Myocyte (in vitro differentiated cells): ENCODE measurements around the gene TSPEAR. TPM values are rescaled to one million over a fixed set of nuclear protein-coding genes. Genes with fewer than 3 reads are reported as not detected.
A peak's percentile ranks its signal among the peaks of the same experiment; 100 is the strongest.

ENCODE experiments used
- DNase-seq: peaks from one replicate; pipeline ENCODE4 v3.0.0-alpha.2; 2012; ENCODE audit warnings: low read depth
- total RNA-seq: library from RNA; depleted of rRNA; stranded (reverse); fragments of >200 nt; gene quantifications from 2 replicates; pipeline ENCODE4 v1.2.3, GENCODE V29; 2014

Gene TSPEAR
- total RNA-seq, 1 donor from 2014 or later: not detected

GRCh38 chr21:44741921-44742320 is 30.5 kb upstream of the TSPEAR start:
- DNase-seq: no peak

- no peak for DNase-seq
Observed at GRCh38 chr21:44740742-44741141, 29.4 kb upstream of the TSPEAR start.

DNA sequence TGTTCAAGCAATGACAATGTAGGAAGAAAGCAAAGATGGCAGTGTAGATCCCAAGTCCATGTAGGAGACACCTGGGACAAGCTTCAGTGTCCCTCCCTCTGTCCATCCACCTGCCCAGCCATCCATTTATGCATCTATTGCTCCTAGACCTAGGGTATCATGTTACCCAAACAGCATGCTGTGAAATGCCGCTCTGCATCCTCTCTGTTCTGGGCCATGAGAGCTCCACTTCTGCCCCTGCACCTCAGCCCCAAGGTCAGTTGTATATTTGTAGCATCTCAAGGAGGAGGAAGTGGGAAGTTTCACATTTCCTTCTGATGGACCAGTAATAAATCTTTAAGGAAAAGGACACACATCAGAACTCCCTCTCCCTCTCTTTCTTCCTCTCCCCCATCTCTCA is 27.9 kb upstream of the TSPEAR start:
- DNase-seq: no peak

DNA sequence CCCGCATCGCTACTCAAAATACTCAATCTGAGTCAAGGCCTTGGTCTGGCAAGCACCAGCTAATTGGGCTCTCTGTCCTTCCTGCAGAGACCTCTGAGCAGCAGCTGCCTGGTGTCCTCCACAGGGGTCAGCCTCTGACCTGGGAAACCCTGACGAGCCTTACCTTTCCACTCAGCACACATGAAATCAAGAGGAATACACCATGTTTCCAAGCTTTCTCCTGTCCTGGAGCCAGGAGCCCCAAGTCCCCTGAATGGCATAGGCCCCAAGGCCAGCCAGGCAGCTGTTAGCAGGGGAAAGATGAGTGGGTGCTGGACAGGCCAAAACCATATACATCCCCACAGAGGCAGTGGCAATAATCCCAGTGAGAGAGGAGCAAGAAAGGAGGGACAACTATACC is 27.2 kb upstream of the TSPEAR start:
- no peak for DNase-seq

GRCh38 chr21:44737706-44738354 is 26.5 kb upstream of the TSPEAR start:
- DNase-seq: peak; percentile 41

- DNase-seq: no peak
Observed at GRCh38 chr21:44736291-44737004, 25.1 kb upstream of the TSPEAR start.

- no peak for DNase-seq
Observed at GRCh38 chr21:44735821-44736220, 24.4 kb upstream of the TSPEAR start.

- DNase-seq: no peak
Observed at GRCh38 chr21:44734841-44735240, 23.5 kb upstream of the TSPEAR start.

GRCh38 chr21:44734026-44734745 is 22.8 kb upstream of the TSPEAR start:
- DNase-seq: no peak

DNA sequence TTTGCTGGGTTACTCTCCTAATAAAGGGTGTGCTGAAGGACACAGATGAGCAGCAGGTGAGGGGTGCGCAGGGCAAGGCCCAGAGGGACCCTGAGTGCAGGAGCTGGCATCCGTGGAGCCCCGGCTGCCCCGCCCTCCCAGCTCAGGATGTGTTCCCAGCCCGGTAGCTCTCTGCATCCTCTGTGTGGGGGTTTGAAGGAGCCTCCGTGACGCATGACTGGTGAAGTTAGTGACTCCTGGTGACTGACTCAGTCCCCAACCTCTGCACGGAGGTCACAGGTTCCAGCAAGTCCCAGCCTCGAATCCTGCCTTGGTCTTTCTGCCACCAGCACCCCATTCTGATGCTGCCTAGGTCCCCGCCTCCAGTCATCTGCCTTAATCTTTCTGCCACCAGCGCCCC is 21.6 kb upstream of the TSPEAR start:
- no peak for DNase-seq

DNA sequence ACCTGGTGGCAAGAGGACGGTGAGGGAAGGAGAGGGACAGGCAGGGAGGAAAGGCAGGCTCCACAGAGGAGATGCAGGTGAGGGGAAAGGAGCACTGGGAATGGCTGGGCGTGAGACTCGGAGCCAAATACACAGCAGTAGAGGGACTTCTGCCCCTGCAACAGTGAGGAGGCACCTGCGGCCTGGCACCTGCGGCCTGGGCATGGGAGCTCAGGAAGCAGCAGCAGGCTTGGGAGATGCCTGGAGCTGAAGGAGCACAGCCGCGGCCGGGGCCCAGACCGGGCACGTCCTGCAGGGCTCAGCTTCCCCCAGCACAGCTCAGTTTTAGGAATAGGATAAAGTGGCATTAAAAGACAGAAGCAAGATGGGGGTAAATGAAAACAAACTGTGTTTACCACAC is 20.9 kb upstream of the TSPEAR start:
- no peak for DNase-seq

GRCh38 chr21:44730951-44731579 is 19.7 kb upstream of the TSPEAR start:
- DNase-seq: no peak

DNA sequence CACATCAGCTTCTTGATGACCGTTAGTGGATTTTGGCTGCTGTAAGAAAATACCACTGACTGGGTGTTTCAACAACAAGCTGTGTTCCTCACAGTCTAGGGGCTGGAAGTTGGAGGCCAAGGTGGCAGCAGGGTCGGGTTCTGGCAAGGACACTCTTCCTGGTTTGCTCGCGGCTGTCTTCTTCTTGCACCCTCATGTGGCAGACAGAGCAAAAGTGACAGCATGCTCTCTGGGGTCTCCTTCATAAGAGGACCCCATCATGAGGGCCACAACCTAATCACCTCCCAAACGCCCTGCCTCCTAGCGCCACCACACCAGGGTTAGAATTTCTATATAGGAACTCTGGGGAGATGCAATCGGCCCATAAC is 18.6 kb upstream of the TSPEAR start:
- no peak for DNase-seq

- DNase-seq: no peak
Observed at GRCh38 chr21:44729336-44730027, 18.1 kb upstream of the TSPEAR start.

DNA sequence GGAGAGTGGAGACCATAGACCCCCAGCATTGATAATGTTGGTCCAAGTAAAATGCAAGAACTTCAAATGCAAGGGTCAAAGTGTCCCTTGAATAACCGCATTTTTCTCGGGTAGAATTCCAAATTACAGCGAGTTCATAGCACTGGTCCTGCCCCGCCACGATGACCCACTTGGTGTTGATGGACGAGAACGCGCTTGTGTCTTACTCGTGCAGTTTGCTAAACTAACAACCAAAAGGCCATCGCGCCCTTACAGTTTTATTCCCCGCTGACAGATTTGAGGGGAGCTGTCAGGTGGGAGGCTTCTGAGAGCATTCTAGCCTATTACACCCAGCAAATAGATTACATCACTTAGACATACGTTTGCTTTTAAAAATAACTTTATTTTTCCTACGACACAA is 17.3 kb upstream of the TSPEAR start:
- no peak for DNase-seq

GRCh38 chr21:44727757-44728156 is 16.4 kb upstream of the TSPEAR start:
- no peak for DNase-seq

DNA sequence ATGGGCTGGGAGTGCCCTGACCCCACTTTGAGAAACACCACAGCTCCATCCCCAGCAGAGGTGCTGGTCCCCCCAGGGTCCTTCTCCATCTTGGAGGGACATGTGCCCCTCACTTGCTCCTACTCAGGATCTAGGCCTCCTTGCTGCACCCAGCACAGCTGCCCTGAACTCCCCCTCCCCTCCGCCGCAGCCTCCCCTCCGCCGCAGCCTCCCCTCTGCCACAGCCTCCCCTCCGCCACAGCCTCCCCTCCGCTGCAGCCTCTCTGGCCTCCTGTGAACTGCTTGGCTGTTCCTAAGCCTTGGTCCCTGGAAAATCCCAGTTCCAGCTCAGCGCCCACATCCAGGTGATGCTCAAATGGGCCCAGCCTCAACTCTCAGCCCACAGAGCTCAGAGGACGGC is 15.9 kb upstream of the TSPEAR start:
- no peak for DNase-seq

- DNase-seq: no peak
Observed at GRCh38 chr21:44726826-44727225, 15.5 kb upstream of the TSPEAR start.

DNA sequence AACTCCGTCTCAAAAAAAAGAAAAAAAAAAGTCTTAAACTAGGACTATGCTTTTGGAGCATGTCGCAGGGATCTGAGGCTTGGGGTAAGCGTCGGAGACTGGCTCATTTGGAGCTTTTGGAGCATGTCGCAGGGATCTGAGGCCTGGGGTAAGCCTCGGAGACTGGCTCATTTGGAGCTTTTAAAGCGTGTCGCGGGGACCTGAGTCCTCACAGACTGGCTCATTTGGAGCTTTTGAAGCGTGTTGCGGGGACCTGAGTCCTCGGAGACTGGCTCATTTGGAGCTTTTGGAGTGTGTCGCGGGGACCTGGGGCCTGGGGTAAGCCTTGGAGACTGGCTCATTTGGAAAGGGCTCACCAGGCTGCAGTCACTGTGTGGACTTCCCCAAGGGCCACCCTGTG is 13.6 kb upstream of the TSPEAR start:
- no peak for DNase-seq

GRCh38 chr21:44724196-44724595 is 12.8 kb upstream of the TSPEAR start:
- no peak for DNase-seq
